ENCODE results near the gene FRMD4B.

GRCh38 chr3:69290006-69290405 lies 95.9 kb downstream of the FRMD4B start:
- TF ChIP-seq CTCF (IDR thresholded peaks at IDR 0.05) = no peak
- TF ChIP-seq POLR2AphosphoS5 (IDR thresholded peaks at IDR 0.05) = no peak
- no peak for TF ChIP-seq POLR2A (IDR thresholded peaks at IDR 0.05; ENCODE audit: low read depth)
- TF ChIP-seq EP300 (IDR thresholded peaks at IDR 0.05) = no peak

Data from esophagus muscularis mucosa (tissue), 4 donors.